Subcutaneous adipose tissue (tissue), 4 donors: ENCODE results near the gene ZMPSTE24. TPM values are rescaled to one million over a fixed set of nuclear protein-coding genes. Genes with fewer than 3 reads are reported as not detected.

Experiments
- total RNA-seq, 4 donors: library from RNA; depleted of rRNA; stranded (reverse); fragments of >200 nt; gene quantifications; one replicate each; pipeline ENCODE4 v1.1.0, GENCODE V29; 2016
- TF ChIP-seq, protein P1 (sequence below): fragments of 450-650 bp; IDR thresholded peaks from one replicate; pipeline ENCODE4 v1.5.1; 2016; ENCODE audit warnings: low read depth, mild to moderate bottlenecking, control low read depth, antibody characterized with exemption, moderate library complexity

Gene ZMPSTE24
- total RNA-seq, 4 donors from 2014 or later: 23.5 to 66.7 (median 38.0) TPM

DNA sequence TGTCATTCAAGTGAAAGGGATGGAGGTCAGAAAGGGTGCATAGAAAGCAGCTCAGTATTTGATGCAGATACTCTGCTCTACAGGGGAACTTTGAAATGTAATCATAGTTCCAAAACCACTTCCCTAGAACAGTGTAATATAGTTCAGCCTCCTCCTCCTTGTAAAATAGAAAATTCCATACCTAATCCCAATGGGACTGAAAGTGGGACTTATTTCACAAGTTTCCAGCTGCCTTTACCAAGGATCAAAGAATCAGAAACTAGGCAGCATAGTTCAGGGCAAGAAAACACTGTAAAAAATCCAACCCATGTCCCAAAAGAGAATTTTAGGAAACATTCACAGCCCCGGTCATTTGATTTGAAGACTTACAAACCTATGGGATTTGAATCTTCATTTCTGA lies 18.4 kb upstream of the ZMPSTE24 start:
- TF ChIP-seq, protein P1, sequence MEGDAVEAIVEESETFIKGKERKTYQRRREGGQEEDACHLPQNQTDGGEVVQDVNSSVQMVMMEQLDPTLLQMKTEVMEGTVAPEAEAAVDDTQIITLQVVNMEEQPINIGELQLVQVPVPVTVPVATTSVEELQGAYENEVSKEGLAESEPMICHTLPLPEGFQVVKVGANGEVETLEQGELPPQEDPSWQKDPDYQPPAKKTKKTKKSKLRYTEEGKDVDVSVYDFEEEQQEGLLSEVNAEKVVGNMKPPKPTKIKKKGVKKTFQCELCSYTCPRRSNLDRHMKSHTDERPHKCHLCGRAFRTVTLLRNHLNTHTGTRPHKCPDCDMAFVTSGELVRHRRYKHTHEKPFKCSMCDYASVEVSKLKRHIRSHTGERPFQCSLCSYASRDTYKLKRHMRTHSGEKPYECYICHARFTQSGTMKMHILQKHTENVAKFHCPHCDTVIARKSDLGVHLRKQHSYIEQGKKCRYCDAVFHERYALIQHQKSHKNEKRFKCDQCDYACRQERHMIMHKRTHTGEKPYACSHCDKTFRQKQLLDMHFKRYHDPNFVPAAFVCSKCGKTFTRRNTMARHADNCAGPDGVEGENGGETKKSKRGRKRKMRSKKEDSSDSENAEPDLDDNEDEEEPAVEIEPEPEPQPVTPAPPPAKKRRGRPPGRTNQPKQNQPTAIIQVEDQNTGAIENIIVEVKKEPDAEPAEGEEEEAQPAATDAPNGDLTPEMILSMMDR: no peak

DNA sequence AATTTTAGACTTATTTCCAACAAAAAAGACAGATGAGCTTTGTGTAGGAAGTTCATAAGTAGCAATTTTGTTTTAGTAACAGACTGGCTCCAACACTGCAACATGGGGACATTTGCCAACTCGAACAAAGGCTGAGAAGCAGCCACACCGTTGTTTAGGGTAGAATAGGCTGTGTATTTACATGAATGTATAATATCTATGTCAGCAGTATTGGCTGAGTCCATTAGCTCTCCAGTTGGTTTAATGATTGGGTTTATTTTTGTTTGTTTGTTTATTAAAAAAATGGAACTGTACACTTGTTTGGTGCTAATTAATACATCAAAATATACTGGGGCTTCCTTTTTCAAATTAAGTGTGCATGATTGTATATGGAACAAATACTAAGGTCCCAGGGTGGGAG lies 17.6 kb upstream of the ZMPSTE24 start:
- TF ChIP-seq, protein P1: no peak

DNA sequence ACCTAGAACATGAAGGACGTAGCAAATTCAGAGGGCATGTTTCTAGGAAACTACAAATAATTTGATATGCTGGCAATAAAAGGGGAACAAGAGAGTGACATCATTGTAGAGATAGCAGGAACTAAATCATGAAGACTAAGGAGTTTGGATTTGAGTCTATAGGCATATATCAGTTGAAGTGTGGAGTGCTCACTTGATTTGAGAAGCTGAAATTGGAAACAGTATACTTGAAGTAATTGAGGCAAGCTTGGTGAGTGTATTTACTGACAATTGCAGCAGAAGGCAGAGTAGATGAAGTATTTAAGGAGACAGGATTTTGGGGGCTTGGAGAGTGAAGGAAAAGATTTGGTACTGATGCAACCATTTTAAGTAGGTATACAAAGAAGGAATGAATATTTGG lies 16.7 kb upstream of the ZMPSTE24 start:
- TF ChIP-seq, protein P1: no peak

DNA sequence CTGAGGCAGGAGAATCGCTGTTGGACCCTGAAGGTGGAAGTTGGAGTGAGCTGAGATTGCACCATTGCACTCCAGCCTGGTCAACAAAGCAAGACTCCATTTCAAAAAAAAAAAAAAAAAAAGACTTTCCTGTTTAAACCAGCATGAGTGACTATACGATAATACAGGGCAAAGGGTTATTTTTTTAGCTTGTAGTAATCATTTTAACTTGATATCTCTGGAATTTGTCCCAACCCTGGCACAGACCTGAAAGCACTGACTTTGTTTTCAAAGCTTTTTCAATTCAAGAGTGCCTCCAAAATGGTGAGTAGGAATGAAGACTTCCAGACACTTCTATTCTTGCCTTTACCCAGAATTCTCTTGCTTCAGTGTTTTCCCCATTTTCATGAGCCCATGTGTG lies 14.7 kb upstream of the ZMPSTE24 start:
- TF ChIP-seq, protein P1: no peak

DNA sequence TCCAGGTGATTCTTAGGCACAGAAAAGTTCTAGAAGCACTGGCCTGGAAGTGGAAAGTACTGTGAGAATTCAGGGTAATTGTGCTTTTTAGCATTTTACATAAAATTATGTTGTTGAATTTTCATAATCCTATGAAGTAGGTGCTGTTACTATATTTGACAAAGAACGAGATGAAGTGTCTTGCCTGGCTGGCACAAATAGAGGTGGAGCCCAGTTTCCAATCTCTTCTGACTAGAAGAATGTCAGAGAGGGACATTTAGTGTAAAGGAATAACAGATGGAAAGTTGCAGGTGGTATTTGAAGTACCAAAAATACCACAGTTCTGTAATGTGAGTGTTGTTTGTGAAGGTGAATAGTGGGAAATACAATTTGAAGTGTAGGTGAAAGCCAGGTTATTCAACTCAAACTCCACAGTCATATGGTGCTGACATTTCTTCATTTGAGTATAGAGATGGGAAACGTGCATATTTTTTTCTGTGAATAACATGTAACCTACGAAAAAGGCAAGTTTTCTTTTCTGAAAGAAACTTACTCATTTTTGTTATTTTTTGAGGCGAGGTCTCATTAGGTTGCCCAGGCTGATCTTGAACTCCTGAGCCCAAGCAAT lies 13.8 kb upstream of the ZMPSTE24 start:
- TF ChIP-seq, protein P1: no peak

DNA sequence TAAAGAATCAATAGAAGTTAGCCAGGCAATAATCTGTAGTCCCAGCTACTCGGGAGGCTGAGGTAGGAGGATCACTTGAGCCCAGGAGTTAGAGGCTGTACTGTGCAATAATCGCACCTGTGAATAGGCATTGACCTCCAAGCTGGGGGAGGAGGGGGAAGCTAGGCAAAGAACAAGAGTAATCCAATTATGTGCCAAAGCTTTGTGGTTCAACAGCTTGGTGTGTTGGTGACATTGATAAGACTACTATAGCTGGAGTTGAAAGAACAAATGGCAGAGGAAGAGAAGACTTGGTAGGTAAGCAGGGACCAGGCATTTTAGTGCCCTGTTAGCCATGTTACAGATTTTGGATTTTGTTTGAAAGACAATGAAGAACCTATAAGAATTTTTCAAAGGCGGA lies 12.3 kb upstream of the ZMPSTE24 start:
- TF ChIP-seq, protein P1: no peak

DNA sequence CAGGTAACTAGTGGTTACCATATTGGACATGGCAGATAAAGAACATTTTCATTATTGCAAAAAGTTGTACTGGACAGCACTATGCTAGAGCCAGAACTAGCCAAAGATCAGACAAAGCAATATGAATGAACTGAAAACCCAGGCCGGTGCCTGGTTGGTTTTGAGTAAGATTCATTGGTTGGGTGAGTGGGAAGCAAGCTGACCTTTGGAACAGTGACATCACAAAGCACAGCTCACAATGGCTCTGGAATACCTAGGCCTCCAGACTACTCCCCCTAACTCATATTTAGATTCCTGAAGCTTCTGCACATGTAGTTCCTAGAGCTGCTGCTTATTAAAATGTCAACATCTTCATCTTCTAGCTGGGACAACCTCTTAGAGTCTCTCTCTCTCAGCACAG lies 10.4 kb upstream of the ZMPSTE24 start, which contains the start of gene TMCO2:
Gene TMCO2, plus strand, starts transcription at position 283 of the 400 bp plus-strand sequence. Its CDS starts 57 bp downstream, at position 340.
- TF ChIP-seq, protein P1: no peak
